Peyer's patch (tissue), 4 donors: ENCODE results near the gene OPCML. TPM values are rescaled to one million over a fixed set of nuclear protein-coding genes. Genes with fewer than 3 reads are reported as not detected.

Source experiments
- DNase-seq, 3 donors: peaks; one replicate each; pipeline ENCODE4 v3.0.0-alpha.2; 2017 to 2019
- H3K27ac ChIP-seq, 4 donors: fragments of 200-600 bp; sonication (generic); one replicate each; pipeline ENCODE4 v1.5.1; 2016 to 2019
- H3K27me3 ChIP-seq, 2 donors: fragments of 200-600 bp; sonication (generic); one replicate each; pipeline ENCODE4 v1.5.1; 2019
- H3K36me3 ChIP-seq, 3 donors: fragments of 200-600 bp; sonication (generic); one replicate each; pipeline ENCODE4 v1.5.1; 2016 to 2019
- H3K4me1 ChIP-seq, 4 donors: fragments of 200-600 bp; sonication (generic); one replicate each; pipeline ENCODE4 v1.5.1; 2016 to 2019
- H3K4me3 ChIP-seq, 4 donors: fragments of 200-600 bp; sonication (generic); 1 replicate in 3 of 4; 2 replicates in 1 of 4; pipeline ENCODE4 v1.5.1; 2016 to 2019; ENCODE audit warnings: mild to moderate bottlenecking in 1 of 4
- H3K9me3 ChIP-seq, 4 donors: fragments of 200-600 bp; sonication (generic); one replicate each; pipeline ENCODE4 v1.5.1; 2016 to 2019; ENCODE audit warnings: mild to moderate bottlenecking in 1 of 4
- CTCF ChIP-seq, 6 experiments: fragments of 450-650 bp in 4 of 6; fragments of 200-600 bp in 2 of 6; sonication (generic) in 1 of 6; IDR thresholded peaks; one replicate each; pipeline ENCODE4 v1.5.1; 2017 to 2019; ENCODE audit warnings: antibody characterized with exemption in 6 of 6, mild to moderate bottlenecking in 3 of 6, moderate library complexity in 1 of 6
- POLR2A ChIP-seq, 2 donors: fragments of 450-650 bp; IDR thresholded peaks; one replicate each; pipeline ENCODE4 v1.5.1; 2017; ENCODE audit warnings: antibody characterized with exemption in 2 of 2, mild to moderate bottlenecking in 2 of 2, moderate library complexity in 2 of 2
- total RNA-seq, 4 donors: library from RNA; depleted of rRNA; stranded (reverse); fragments of >200 nt; gene quantifications; one replicate each; pipeline ENCODE4 v1.1.0, GENCODE V29; 2016

Gene OPCML
- total RNA-seq, 4 donors from 2014 or later: not detected

- no peak overlapping the region for H3K4me3 ChIP-seq
- no peak overlapping the region for H3K27ac ChIP-seq
- DNase-seq: no peak
- H3K4me1 ChIP-seq: no peaks in the 10 kb centered on the region
- no peaks in the 10 kb centered on the region for H3K36me3 ChIP-seq
- no peaks in the 10 kb centered on the region for H3K27me3 ChIP-seq
- TF ChIP-seq CTCF (IDR thresholded peaks at IDR 0.05) (no peak), POLR2A (IDR thresholded peaks at IDR 0.05) (no peak)
- no peaks in the 10 kb centered on the region for H3K9me3 ChIP-seq
Measured at GRCh38 chr11:132590986-132591385, 941.3 kb downstream of the OPCML start.

GRCh38 chr11:132590554-132590953 is 941.7 kb downstream of the OPCML start:
- DNase-seq: no peak
- no peaks in the 10 kb centered on the region for H3K9me3 ChIP-seq
- H3K4me3 ChIP-seq: no peak overlapping the region
- no peaks in the 10 kb centered on the region for H3K36me3 ChIP-seq
- TF ChIP-seq CTCF (IDR thresholded peaks at IDR 0.05): no peak
- TF ChIP-seq POLR2A (IDR thresholded peaks at IDR 0.05): no peak
- H3K4me1 ChIP-seq: no peaks in the 10 kb centered on the region
- H3K27me3 ChIP-seq: no peaks in the 10 kb centered on the region
- H3K27ac ChIP-seq: no peak overlapping the region

GRCh38 chr11:132589791-132590190 is 942.5 kb downstream of the OPCML start:
- no peaks in the 10 kb centered on the region for H3K27me3 ChIP-seq
- no peak overlapping the region for H3K4me3 ChIP-seq
- TF ChIP-seq CTCF (IDR thresholded peaks at IDR 0.05) (no peak), POLR2A (IDR thresholded peaks at IDR 0.05) (no peak)
- no peaks in the 10 kb centered on the region for H3K4me1 ChIP-seq
- DNase-seq: no peak
- H3K36me3 ChIP-seq: no peaks in the 10 kb centered on the region
- no peak overlapping the region for H3K27ac ChIP-seq
- H3K9me3 ChIP-seq: no peaks in the 10 kb centered on the region

GRCh38 chr11:132588366-132588765 is 943.9 kb downstream of the OPCML start:
- Histone ChIP-seq H3K36me3 (no peaks in the 10 kb centered on the region), H3K4me1 (no peaks in the 10 kb centered on the region), H3K27me3 (no peaks in the 10 kb centered on the region), H3K4me3 (no peak overlapping the region), H3K27ac (no peak overlapping the region), H3K9me3 (no peaks in the 10 kb centered on the region)
- no peak for DNase-seq
- no peak for TF ChIP-seq CTCF (IDR thresholded peaks at IDR 0.05)

GRCh38 chr11:132587716-132588115 is 944.6 kb downstream of the OPCML start:
- no peaks in the 10 kb centered on the region for H3K4me1 ChIP-seq
- no peaks in the 10 kb centered on the region for H3K9me3 ChIP-seq
- no peak overlapping the region for H3K4me3 ChIP-seq
- H3K27me3 ChIP-seq: no peaks in the 10 kb centered on the region
- no peak overlapping the region for H3K27ac ChIP-seq
- TF ChIP-seq POLR2A (IDR thresholded peaks at IDR 0.05) (no peak), CTCF (IDR thresholded peaks at IDR 0.05) (no peak)
- no peaks in the 10 kb centered on the region for H3K36me3 ChIP-seq
- no peak for DNase-seq

- DNase-seq: no peak
- Histone ChIP-seq H3K9me3 (no peaks in the 10 kb centered on the region), H3K27me3 (no peaks in the 10 kb centered on the region), H3K4me1 (no peaks in the 10 kb centered on the region), H3K36me3 (no peaks in the 10 kb centered on the region), H3K4me3 (no peak overlapping the region), H3K27ac (no peak overlapping the region)
- TF ChIP-seq CTCF (IDR thresholded peaks at IDR 0.05) (no peak), POLR2A (IDR thresholded peaks at IDR 0.05) (no peak)
Measured at GRCh38 chr11:132586801-132587200, 945.5 kb downstream of the OPCML start.
